GM13977 (cell line): ENCODE results near the gene TMEM213.
"Not testable (repeated sequence)": the region's sequence is repeated elsewhere in the genome, so short reads cannot be mapped to it uniquely, and the experiment has no call there.

Experiments used
- DNase-seq: peaks from one replicate; pipeline ENCODE4 v3.0.0; 2012; ENCODE audit warnings: low spot score
- in situ Hi-C: fragments of 300-500 bp; cut with MboI; formaldehyde crosslinking; loops from one replicate; pipeline ENCODE4 v1.12.0; 2022; ENCODE audit warnings: low sequenced_read_pairs, low pct_unique_long_range_greater_than_20kb, mixed read lengths, inconsistent platforms; ENCODE audit not compliant: unreplicated experiment
- TF ChIP-seq, protein P1 (sequence below): IDR thresholded peaks from 2 replicates; pipeline ENCODE4 v1.5.1; 2012; ENCODE audit warnings: mild to moderate bottlenecking, control low read depth; ENCODE audit not compliant: insufficient read depth; ENCODE audit errors: extremely low read depth, missing control alignments

TMEM213 gene

DNA sequence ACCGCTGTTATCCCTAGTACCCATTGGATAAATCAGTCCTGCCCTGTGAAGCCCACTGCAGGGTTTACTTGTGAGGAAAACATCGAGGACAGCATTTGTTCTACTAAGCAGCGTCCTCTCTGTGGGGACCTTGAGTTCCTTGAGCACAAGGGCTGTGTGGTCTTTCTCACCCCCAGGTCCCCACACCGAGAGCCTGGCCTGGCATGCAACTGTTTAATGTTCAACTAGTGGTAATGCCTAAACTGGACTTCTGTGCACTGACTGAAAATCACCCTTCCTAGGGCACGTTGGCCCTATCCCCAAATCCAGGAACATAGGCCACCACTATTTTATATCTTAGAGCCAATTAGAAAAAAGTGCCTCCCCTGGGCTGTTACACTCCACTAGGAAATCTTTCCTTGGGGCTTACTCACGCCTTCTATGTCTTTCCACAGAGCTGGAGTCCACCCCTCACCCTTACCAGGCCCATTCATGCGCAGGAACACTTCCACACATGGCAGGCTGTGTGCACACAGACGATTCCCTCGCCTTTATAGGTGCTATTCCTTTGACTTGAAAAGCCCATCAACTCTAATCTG, 1.7 kb upstream of the TMEM213 start:
- no peak for DNase-seq
- TF ChIP-seq, protein P1, sequence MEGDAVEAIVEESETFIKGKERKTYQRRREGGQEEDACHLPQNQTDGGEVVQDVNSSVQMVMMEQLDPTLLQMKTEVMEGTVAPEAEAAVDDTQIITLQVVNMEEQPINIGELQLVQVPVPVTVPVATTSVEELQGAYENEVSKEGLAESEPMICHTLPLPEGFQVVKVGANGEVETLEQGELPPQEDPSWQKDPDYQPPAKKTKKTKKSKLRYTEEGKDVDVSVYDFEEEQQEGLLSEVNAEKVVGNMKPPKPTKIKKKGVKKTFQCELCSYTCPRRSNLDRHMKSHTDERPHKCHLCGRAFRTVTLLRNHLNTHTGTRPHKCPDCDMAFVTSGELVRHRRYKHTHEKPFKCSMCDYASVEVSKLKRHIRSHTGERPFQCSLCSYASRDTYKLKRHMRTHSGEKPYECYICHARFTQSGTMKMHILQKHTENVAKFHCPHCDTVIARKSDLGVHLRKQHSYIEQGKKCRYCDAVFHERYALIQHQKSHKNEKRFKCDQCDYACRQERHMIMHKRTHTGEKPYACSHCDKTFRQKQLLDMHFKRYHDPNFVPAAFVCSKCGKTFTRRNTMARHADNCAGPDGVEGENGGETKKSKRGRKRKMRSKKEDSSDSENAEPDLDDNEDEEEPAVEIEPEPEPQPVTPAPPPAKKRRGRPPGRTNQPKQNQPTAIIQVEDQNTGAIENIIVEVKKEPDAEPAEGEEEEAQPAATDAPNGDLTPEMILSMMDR: no peak
- in situ Hi-C loops: no loop called here

DNA sequence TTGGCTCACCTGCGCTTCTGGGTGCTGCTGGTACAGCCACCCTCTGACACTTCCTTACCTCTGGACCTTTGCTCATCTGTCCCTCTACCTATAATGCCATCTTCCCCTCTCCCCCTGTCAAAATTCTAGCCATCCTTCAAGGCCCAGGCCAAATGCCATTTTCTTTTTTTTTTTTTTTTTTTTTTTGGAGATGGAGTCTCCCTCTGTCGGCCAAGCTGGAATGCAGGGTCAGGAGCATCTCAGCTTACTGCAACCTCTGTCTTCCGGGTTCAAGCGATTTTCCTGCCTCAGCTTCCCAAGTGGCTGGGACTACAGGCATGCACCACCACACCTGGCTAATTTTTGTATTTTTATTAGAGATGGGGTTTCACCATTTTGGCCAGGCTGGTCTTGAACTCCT, 748 bp upstream of the TMEM213 start:
- in situ Hi-C loops, DNase-seq: not testable (repeated sequence)

DNA sequence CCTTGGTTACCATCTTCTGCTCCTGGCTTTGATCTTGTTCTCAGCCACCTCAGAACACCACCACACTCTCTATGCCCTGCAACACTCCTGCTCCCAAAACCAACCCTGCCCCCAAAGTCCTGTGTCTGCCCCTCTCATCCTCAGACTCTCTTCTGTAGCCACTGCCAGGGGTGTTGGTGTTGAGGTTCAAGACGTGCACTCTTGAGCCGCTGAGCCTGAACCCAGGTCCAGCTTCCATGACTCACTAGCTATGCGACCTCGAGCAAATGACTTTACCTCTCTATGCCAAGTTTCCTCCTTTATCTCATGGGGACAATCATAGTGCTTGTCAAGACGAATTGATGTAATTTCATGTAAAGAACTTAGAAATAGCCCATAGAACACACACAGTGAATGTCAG, 1.0 kb downstream of the TMEM213 start:
- in situ Hi-C loops: no loop called here
- no peak for DNase-seq
- TF ChIP-seq, protein P1: no peak

DNA sequence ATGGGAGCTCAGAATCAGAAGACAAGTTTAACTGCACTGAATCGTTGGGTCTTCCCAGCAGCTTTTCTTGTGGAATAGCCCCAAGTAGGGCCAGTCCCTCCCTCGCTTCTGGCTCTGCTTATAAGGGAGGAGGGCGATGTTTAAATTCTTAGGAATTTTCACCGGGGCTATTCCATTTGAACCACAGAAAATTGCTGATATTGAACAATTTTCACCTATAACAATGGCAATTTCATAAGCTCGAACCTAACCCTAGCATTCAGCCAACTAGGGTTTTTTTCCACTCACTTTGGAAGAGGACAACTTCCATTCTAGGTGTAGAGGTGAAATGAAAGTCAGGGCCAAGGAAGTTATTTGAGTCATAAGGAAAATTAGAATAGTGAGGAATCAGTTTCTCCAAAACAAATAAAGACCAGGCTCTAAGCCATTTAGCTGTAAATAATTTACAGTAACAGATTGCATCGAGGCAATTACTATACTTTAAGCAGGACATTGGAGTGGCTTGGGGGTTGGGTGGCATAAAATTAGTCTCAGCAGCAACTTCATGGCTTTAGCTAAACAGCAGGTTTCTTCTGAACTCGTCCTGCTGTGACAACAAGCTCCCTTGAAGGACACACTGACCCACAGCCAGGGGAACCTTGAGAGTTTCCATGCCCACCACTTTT, 1.7 kb downstream of the TMEM213 start:
- in situ Hi-C loops: no loop called here
- no peak for DNase-seq
- TF ChIP-seq, protein P1: no peak

DNA sequence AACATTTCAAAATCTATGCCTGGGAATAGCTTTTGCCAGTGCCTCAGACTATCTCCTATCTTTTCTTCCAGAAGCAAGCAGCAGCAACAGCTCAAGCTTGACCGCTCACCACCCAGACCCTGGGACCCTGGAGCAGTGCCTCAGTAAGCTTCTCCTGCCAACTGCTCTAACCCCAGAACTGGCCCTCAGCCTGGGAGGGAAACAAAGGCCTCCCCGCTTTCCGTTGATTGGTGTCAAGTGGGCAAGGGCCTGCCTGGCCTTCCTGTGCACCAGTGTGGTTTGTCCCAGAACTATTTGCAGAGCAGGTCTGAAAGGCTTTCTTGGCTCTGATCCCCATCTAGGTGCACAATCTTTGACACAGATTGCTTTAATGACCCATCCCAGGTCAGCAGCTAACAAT, 3.5 kb downstream of the TMEM213 start:
- TF ChIP-seq, protein P1: no peak
- no peak for DNase-seq
- in situ Hi-C loops: no loop called here

DNA sequence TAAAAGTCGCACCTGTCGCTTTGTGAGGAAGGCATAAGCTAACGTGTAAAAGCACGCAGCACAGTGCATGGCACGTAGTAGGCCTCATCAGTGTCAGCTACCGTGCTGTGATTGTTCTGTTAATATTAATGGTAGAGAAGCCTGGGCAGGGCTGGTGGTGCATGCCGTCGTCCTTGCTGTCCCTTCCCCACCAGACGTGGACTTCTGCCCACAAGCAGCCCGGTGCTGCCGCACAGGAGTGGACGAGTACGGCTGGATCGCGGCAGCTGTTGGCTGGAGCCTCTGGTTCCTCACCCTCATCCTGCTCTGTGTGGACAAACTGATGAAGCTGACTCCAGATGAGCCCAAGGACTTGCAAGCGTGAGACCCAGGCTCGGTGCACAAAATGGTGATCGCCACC, 4.9 kb downstream of the TMEM213 start:
- no peak for DNase-seq
- in situ Hi-C loops: no loop called here
- TF ChIP-seq, protein P1: no peak

DNA sequence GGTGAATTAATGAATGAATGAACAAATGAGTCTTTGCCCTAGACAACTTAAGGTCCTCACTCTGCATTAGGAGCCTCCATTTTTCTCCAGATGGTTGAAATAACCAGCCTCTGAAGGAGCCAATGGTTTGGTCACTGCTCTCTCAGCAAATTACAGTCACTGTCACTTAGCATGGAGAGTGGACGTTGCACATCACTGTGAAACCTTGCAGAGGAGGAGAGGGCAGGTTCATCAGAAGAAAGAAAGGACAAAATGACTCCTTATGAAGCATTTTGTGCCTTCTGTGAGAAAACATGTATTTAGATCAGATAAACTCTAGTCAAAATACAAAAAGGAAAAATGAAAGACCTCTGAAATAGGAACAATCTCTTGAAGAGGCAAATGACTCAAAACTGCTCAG, 6.8 kb downstream of the TMEM213 start:
- TF ChIP-seq, protein P1: no peak
- DNase-seq: no peak
- in situ Hi-C loops: no loop called here
